ENCODE results near the gene PPARD. TPM values are rescaled to one million over a fixed set of nuclear protein-coding genes. Genes with fewer than 3 reads are reported as not detected.

Gene PPARD
- total RNA-seq, 1 donor from 2014 or later, result 38.5 TPM

DNA sequence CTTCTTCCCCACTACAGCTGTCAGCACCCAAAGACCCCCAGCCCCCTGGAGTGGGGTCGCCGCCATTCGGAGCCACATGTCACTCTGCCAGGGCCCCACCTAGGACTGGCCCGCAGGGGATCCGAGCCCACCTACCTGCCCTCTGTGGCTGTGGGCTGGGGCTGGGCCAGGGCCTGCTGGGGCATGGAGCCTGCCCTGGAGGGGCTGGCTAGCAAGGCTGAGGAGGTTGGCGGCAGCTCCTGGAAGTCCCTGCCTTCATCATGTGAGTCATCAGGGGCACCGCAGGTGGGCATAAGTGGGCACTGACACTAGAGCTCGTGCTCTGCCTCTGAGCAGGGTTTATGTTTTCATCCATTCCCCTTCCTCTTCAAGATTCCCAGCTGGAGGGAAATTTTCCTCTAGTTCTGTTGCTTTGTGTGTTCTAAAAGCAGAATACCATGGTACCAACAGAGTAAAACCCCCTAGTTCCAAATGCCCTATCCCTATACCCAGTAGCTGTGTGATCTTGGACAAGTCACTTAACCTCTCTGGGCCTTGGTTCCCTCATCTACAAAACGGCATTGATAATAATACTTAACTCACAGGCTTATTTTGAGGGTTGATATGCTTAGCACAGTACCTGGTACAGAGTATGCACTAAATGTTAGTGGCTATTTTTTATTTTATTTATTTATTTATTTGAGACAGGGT is 101.1 kb downstream of the PPARD start:
- peak; percentile 51 for ATAC-seq

DNA sequence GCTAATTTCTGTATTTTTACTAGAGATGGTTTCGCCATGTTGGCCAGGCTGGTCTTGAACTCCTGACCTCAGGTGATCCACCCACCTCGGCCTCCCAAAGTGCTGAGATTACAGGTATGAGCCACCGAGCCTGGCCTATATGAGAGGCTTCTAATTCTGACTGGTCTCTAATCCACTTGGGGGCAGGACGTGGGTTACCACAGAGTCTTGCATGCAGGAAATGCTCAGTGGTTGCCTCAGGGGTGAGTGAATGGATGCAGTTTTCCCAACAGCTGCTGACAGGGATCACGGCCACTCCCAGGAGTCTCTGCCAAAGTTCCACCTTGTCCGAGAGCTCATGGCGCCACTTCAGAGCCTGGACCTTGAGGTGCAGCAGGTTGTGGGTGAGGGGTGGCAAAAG is 103.3 kb downstream of the PPARD start:
- peak; percentile 15 for ATAC-seq

DNA sequence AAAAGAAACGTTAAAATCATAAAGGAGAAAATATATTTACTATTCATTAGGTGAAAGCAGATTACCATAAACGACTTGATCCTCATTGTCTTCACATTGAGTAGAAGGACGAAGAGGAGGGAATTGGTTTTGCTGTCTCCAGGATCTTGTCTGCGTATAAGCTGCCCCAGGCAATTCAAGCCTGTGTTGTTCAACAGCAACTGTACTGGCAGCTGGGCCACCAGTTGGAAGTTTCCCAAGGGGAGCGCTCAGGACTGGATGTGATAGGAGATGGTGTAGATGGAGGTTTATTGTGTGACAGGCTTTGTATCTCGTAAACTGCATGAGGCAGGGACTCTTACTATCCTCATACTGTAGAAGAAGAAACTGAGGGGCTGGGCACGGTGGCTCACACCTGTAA is 105.8 kb downstream of the PPARD start:
- no peak for ATAC-seq

DNA sequence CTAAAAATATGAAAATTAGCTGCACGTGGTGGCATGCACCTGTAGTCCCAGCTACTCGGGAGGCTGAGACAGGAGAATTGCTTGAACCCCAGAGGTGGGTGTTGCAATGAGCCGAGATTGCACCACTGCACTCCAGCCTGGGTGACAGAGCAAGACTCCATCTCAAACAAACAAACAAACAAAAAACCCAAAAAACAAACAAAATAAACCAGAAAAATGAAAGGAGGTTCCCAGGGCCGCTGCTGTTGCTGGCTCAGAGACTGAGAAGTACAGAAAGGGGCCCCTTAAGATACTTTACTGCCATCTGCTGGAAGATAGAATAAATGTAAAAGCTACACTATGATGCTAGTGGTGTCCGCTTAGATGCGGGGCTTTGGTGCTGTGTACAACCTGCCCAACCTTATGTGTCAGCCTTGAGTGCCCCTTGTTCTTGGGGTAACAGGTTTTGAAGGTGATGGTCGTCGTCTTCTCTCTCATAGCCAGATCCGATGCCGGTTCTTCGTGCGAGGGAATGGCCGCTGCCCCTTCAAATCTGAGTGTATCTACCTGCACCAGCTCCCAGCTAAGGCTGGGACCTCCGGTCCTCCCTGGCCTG is 107.0 kb downstream of the PPARD start:
- peak; percentile 53 for ATAC-seq

DNA sequence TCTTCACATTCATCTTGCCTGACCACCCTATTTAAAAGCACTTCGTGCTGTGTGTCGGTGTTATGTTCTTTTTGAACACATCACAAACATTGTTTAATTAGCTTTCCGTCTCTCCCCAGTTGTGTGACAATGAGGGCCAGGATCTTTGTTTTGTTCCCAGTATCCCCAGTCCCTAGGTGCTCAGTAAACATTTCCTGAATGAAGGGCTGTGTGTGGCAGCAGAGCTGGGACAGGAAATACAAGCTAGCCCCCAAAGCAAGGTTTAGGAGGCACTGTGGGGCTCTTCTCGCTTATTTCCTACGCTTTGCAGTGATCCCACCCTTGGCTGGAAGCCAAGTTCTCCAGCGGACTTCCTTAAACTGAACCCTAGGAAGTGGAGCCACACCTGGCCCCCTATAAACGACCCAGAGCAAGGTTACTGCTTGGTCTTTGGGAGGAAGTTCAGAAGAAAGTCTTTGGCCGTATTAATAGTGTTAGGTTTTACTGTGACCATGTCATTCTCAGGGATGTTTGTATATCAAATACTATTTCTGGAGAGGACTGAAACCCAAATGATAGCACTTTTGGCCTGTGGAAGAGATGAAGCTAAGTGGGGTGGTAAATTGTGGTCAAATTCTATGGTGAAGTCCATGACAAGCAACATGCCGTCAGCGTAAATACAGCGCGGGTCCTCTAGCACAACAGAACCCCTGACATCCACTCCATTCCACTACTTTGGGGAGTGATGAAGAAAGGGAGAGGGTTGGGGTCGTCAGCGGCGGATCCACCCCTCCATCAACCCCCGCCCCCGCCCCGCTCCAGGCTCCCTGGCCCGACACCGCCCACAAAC is 109.2 kb downstream of the PPARD start:
- ATAC-seq, result no peak

DNA sequence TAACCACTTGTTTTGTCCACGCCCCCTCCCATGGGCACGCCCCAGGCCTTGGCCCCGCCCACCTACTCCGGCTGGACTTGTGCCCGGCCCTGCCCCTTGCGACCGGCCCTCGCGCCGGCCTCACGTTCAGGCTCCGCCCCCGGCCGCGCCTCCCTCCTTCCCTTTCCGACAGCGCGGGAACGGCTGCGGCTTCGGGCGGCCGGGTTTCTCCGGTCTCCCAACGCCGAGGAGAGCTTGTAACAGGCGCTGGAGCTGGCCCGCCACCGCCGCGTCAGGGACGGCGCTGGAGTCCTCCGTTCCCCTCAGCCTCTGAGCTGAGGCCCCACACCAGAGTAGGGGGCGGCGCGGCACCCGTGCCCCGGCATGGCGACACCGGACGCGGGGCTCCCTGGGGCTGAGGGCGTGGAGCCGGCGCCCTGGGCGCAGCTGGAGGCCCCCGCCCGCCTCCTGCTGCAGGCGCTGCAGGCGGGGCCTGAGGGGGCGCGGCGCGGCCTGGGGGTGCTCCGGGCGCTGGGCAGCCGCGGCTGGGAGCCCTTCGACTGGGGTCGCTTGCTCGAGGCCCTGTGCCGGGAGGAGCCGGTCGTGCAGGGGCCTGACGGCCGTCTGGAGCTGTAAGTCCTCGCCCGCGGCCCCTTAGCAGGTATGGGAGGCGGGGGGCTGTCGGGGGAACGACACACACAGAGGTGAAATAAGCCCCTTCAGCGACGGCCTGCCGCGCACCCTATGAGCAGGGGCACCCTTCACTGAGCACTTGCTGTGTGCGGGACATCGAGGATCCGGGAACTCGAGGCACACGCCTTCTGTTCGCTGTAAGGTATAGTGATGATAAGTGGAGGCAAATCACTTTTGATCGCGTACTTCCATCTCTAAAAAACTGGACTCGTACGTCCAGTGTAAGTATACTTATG is 110.1 kb downstream of the PPARD start, which contains the start of gene FANCE:
TSS of gene FANCE (plus strand) at position 156 of the 908 bp plus-strand sequence. CDS start at position 364, 208 bp downstream.
- peak; percentile 92 for ATAC-seq

DNA sequence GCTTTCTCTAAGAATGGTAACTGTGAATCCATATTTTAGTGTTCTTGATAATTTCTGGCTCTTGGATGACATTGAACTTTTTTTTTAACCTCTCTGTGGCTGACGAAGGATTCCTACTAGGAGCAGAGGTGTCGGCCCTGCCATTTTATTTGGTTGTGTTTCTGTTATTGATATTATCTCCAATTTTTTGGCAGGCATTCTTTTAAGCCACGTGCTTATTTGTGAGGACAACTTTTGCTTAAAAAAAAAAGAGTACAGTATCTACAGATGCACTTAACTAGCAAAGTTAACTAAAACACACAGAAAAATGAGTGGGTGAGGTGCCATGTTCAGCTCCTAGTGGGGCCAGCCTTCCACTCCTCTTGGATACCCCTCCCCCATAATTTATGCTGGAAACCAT is 110.9 kb downstream of the PPARD start:
- ATAC-seq, result no peak

DNA sequence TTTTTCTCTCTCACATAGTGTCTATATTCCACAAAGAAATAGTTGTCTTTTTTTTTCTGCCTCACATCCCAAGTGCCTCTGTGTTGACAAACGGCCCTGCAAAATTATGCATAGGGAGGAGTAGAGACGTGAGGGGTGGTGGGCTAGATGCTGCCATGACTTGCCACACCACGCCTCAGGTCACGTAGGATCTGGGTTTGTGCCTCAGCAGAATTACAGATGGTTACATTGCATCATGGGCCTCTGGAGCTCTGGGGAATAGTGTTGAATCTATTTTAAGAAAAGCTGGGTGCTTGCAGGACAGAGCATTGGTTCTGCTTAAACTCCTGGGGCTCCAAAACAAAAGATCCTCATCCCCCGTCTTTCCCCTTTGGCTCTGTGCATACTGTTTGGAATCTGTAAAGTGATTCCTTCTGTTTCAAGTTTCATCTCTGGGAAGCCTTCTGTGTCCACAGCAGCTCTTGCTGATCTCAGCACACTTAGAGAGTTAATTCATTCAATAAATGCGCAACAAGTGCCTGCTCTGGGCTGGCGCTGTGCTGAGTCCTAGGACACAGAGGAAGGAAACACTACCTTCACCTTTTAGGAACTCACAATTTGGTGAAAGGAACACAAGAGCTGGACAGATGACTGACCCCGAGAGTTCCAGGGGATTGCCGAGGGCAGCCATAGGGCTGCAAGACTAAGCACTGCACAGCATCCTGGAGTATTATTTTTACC is 112.2 kb downstream of the PPARD start:
- ATAC-seq, result peak; percentile 42

DNA sequence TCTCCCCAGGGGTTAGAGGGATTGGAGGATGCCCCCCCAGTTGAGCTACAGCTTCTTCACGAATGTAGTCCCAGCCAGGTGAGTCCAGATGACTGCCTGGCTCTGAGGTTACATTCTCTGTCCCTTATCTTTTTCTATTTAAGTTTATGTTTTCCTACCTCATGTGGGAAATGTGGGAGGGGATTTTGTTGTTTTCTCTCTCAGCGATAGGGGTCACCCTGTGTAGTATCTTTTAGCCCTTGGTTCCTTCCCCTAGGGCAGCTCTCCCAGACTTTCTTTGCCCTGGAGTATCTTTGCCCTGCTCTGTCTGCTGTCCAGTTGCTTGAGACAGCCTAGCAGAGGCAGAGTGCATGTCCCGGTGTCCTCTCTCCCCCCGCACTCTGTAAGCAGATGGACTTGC is 115.5 kb downstream of the PPARD start:
- no peak for ATAC-seq

DNA sequence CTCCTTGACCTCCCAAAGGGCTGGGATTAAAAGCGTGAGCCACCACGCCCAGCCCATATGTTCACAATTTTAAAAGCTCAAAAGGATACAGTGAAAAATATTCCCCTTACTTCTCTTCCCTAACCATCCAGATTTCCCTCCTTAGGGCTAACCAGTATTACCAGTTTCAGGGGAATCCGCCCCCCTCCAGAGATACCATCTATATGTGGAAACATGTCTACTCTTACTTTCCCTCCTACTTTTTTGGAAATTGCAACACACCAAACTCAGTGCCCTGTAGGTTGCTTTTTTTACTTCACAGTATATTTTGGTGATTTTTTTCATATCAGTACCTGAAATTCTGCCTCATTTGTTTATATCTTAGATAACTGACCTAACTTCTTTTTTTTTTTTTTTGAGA is 118.9 kb downstream of the PPARD start:
- ATAC-seq, result peak; percentile 71

DNA sequence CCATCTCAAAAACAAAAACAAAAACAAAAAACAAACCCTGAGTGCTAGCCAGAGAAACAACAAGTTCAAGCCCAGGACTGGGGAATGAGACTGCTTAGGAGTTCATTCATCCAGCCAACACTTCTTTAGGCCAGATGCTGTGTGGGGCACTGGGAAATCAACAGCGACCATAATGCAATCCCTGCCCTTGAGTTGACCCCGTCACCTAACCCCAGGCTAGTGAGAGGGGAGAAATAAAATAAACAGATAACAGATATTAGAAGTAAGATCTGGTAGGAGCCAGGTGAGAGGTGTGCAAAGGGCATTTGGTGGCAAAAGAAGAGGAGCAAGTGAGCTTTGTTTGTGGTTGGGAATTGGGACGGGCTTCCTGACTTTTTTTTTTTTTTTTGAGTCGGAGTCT is 120.9 kb downstream of the PPARD start:
- ATAC-seq, result no peak

DNA sequence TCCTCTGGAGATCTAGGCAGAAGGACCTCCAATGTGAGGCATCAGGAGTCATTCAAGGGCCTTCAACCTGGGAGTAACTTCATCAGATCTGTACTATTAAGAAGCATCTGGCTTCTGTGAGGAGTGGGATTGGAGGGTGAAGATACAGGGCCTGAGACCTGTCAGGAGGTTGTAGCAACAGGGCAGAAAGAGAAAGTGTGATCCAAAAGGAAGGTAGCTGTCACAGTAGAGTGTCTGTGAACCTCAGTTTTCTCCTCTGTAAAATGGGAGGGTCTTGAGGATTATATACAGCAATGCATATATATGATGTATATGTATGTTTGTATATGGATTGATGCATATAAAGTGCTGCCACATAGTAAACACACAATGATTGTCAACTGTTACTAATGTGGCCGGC is 123.3 kb downstream of the PPARD start:
- ATAC-seq, result no peak

DNA sequence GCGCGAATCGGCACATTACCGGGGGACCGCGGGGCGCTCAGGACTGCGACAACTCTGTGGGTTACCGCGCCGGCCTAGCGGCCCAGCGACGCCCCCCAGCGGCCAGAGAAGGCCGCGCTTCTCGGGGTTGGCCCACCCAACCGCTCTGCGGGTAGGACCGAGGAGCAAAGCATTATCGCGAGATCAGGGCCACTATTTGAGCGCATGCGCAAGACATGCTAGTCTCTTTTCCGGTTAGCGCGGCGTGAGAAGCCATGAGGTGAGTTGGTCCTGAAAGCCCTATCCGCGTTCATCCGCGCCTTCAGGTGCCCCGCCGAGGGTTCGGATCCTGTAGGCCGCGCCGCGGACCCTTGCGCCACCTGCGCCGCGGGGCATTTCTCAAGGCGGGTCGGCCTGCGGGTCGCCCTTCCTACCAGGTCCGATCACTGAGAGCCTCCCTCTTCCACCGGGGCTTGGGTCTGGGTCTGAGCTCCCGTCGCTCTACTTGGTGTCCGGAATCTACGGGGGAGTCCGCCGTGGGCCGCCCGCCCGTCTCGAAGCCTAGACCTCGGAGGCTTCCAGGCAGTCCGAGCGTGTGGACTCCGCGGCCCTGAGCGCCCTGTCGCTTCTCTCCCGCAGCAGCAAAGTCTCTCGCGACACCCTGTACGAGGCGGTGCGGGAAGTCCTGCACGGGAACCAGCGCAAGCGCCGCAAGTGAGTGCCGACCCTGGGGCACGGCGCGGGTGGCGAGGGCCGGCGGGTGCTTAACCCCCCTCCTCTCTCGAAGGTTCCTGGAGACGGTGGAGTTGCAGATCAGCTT is 126.0 kb downstream of the PPARD start, which contains the start of gene RPL10A:
TSS of gene RPL10A (plus strand) at position 221 of the 799 bp plus-strand sequence. CDS start at position 255, 34 bp downstream.
- ATAC-seq, result peak; percentile 90

DNA sequence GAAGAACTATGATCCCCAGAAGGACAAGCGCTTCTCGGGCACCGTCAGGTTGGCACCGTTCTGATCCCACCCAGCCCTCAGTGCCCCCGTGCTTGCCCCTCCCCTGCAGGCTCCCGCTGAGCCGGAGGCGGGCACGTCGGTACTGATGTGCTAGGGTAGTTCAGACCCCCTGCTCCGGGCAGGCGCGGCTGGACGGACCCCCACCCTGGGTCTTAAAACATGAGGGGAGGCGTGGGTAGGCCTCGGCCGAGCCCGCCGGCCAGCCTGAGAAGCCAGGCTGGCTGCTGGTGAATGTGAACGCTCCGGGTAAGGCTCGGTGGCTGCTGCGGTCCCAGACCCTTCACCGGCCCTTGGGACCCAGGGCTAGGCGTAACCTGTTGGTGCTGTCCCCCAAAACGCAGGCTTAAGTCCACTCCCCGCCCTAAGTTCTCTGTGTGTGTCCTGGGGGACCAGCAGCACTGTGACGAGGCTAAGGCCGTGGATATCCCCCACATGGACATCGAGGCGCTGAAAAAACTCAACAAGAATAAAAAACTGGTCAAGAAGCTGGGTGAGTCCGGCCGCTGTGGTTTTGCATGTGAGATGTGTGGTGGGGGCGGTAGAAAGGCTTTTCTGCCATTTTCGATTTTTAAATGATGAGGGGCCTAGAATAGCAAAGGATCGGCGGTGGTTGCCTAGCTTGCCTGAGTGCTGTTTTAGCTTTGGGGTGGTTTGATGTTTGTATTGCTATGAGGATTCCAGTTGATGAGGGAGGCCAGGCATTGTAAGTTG is 126.8 kb downstream of the PPARD start:
- peak; percentile 6 for ATAC-seq

DNA sequence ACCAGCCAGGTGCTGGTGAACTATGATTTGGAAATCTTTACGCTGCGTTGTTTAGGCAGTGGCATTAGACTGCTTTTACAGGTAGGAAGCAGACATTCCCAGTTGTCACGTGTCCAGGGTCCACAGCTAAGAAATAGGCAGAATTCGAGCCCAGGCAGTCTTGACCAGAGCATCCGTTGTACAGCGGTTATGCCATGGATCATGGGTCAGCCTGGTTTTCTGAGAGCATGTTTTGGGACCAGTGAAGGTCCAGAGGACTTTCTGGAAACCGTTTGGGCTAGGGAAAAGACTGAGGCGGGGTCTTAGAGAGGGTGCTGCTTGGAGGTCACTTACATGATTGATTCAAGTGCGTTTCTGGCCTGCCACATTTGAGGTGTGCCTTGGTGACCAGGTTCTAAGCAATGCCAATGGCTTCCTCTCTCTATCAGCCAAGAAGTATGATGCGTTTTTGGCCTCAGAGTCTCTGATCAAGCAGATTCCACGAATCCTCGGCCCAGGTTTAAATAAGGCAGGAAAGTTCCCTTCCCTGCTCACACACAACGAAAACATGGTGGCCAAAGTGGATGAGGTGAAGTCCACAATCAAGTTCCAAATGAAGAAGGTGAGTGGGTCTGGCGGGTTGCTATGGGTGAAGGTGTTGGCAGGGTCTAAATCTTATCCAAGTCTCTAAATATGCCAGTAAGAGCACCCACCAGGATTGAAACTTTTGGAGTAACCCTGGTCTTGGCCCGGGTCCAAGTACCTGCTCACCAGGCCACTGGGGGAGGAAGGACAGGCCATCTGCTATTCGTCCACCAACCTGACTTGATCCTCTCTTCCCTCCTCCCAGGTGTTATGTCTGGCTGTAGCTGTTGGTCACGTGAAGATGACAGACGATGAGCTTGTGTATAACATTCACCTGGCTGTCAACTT is 127.6 kb downstream of the PPARD start:
- peak; percentile 6 for ATAC-seq

DNA sequence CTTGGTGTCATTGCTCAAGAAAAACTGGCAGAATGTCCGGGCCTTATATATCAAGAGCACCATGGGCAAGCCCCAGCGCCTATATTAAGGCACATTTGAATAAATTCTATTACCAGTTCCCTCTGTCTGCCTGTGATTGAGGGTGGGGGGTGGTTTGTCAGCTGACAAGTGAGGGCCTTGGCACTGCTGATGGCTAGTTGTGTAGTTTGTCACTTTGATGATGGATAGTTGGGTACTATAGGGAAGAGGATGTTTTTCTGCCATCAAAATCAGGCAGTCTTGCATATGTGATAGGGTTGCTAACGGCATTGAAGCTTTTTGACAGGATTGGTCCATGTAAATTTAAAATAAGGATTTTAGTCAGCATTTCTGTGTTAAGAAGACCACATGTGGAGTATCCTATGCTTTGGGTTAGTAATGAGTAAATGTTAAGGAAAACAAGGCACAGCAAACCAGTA is 128.3 kb downstream of the PPARD start:
- no peak for ATAC-seq

DNA sequence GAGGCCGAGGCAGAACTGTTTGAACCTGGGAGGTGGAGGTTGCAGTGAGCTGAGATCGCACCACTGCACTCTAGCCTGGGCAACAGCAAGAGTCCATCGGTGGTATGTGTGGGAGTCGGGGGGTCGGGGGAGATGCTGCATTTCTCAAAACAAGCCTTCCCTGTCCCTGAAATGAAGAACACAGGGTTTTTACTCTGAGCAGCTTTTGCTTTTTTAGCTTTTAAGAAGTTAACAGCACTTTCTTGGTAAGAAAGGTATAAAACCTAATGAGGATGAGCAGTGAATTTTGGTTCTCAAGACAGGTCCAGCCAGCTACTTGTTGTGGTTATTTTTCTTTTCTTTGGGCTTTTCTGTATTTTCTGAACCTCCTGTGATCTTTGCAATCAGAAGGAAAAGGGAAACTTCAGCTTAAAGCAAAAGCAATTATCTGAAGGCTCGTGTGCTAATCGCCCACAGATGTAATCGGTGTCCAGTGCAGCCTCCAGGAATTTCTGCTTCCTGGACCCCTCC is 129.5 kb downstream of the PPARD start:
- no peak for ATAC-seq

DNA sequence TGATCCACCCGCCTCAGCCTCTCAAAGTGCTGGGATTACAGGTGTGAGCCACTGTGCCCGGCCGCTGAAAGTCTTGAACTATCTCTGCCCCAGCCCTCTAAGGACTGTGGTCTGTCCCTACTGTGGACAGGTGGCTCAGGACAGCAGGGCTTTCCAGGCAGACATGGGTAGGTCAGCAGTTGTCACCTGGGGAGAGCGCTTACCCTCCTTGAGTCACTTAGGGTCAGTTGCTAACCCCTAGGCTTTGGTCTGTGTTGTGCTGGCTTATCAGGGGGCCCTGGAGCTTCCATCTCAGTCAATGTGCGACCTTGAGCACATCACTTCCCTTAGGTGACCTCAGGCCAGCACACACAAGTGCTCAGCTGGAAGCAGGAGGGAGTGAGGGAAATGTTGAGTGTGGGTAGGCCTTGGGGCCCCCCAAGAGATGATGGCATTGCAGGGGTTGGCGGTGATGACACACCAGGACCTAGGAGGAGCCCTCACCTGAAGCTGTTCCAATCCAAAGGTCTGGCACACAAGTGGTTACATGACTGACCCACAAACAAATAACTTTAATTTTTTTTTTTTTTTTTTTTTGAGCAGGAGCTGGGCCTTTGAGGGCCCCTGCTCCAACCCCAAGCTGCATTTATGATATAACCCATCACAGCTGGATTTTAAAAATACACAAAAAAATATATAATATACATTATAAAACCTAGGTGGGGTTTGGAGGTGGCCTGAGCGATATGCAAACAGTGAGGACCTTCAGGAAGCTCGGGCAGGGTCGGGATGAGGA is 130.9 kb downstream of the PPARD start:
- no peak for ATAC-seq
